K562 (cell line): ENCODE data around the gene AKAP6. TPM values are rescaled to one million over a fixed set of nuclear protein-coding genes. Genes with fewer than 3 reads are reported as not detected.

Experiments used
- ATAC-seq: fragments of 200-7000 bp; cut with Tn5 transposase; 3 replicates; pipeline ENCODE4 v1.9.1; 2020; ENCODE audit warnings: moderate library complexity
- BruUV-seq: library from RNA; stranded (reverse); fragments of 400-500 nt; replicated peaks from 2 replicates; lab custom pipeline; 2021; lab: Mats Ljungman, UMichigan
- CTCF ChIA-PET: fragments of 300-600 bp; formaldehyde crosslinking; extraction: SDS; loops from one replicate; lab custom pipeline; 2021; ENCODE audit warnings: low intra/inter-chr PET ratio; lab: Yijun Ruan, JAX
- POLR2A ChIA-PET: fragments of 300-600, 350-650 bp; sonication (Branson Sonifier 250); formaldehyde crosslinking; extraction: SDS; loops from one replicate; lab custom pipeline; 2021; ENCODE audit warnings: antibody characterized with exemption, inconsistent platforms; lab: Yijun Ruan, JAX
- DNase-seq, 4 experiments: peaks; one replicate each; pipeline versions ENCODE4 v3.0.0 to v3.0.0-alpha.2; 2011 to 2018; ENCODE audit warnings: low spot score in 3 of 4, mixed read lengths in 3 of 4; ENCODE audit errors: extremely low read depth in 1 of 4
- FAIRE-seq: peaks from 2 replicates; lab custom pipeline; 2011; peaks lifted over from hg19 to GRCh38; lab: Jason Lieb, UNC
- H2AFZ ChIP-seq: 2 replicates; pipeline ENCODE4 v1.6.0; 2011; ENCODE audit warnings: low read depth, low read length, control low read depth, inconsistent platforms
- H3K27ac ChIP-seq: fragments of 200-600 bp; 3 replicates; pipeline ENCODE4 v1.8.0; 2011; ENCODE audit warnings: low read depth, mild to moderate bottlenecking, control low read depth, inconsistent platforms, low read length, moderate library complexity, mixed read lengths; ENCODE audit errors: extremely low read depth
- H3K27me3 ChIP-seq, 2 experiments: fragments of 300-600 bp in 1 of 2; 2 replicates in 1 of 2; 3 replicates in 1 of 2; pipeline versions ENCODE4 v1.6.0 to v1.8.0; 2011; ENCODE audit warnings: inconsistent platforms in 2 of 2, low read length in 2 of 2, mild to moderate bottlenecking in 1 of 2, mixed read lengths in 1 of 2, moderate library complexity in 1 of 2; ENCODE audit not compliant: control insufficient read depth in 2 of 2, insufficient read depth in 2 of 2
- H3K36me3 ChIP-seq: fragments of 300-600 bp; 3 replicates; pipeline ENCODE4 v1.8.0; 2011; ENCODE audit warnings: mild to moderate bottlenecking, low read length, inconsistent platforms; ENCODE audit not compliant: control insufficient read depth, insufficient read depth
- H3K4me1 ChIP-seq, 2 experiments: fragments of 200-600 bp in 1 of 2; replicated peaks in 1 of 2; 2 replicates in 1 of 2; 3 replicates in 1 of 2; pipeline versions ENCODE4 v1.5.1 to v1.8.0; 2011; ENCODE audit warnings: inconsistent platforms in 2 of 2, low read length in 2 of 2, mild to moderate bottlenecking in 1 of 2, mixed read lengths in 1 of 2, moderate library complexity in 1 of 2; ENCODE audit not compliant: control insufficient read depth in 2 of 2, insufficient read depth in 2 of 2
- H3K4me2 ChIP-seq: 2 replicates; pipeline ENCODE4 v1.6.1; 2011; ENCODE audit warnings: low read length, control low read depth, inconsistent platforms, mixed read lengths; ENCODE audit not compliant: insufficient read depth
- H3K4me3 ChIP-seq: fragments of 200-600 bp; sonication (generic), shearing (Covaris generic); 2 replicates; pipeline ENCODE4 v1.5.1; 2016; ENCODE audit warnings: control low read depth, inconsistent platforms
- H3K79me2 ChIP-seq: fragments of 200-600 bp; 3 replicates; pipeline ENCODE4 v1.8.0; 2011; ENCODE audit warnings: low read length, inconsistent platforms; ENCODE audit not compliant: control insufficient read depth, insufficient read depth
- H3K9ac ChIP-seq, 2 experiments: 2 replicates each; pipeline versions ENCODE4 v1.6.0 to v1.6.1; 2011; ENCODE audit warnings: low read depth in 2 of 2, low read length in 2 of 2, control low read depth in 1 of 2, inconsistent platforms in 1 of 2, mild to moderate bottlenecking in 1 of 2, mixed read lengths in 1 of 2; ENCODE audit not compliant: insufficient read depth in 1 of 2
- H3K9me1 ChIP-seq: one replicate; pipeline ENCODE4 v1.6.0; 2011; ENCODE audit warnings: inconsistent platforms, mild to moderate bottlenecking, low read length, moderate library complexity; ENCODE audit not compliant: control insufficient read depth, insufficient read depth
- H3K9me3 ChIP-seq: replicated peaks from 2 replicates; pipeline ENCODE4 v1.5.1; 2011; ENCODE audit warnings: low read depth, low read length, inconsistent platforms; ENCODE audit not compliant: control insufficient read depth, insufficient read depth
- H4K20me1 ChIP-seq: replicated peaks from 2 replicates; pipeline ENCODE4 v1.6.1; 2011; ENCODE audit warnings: low read length, inconsistent platforms, mixed read lengths; ENCODE audit not compliant: control insufficient read depth, insufficient read depth
- ARID1B ChIP-seq: fragments of 450-650 bp; IDR thresholded peaks from 2 replicates; pipeline ENCODE4 v1.6.1; 2016; ENCODE audit warnings: antibody characterized with exemption, mild to moderate bottlenecking, inconsistent platforms
- E2F6 ChIP-seq, 2 experiments: IDR thresholded peaks; 2 replicates each; pipeline ENCODE4 v1.6.1; 2011; ENCODE audit warnings: borderline replicate concordance in 1 of 2, control low read depth in 1 of 2, low read depth in 1 of 2, low read length in 1 of 2, mild to moderate bottlenecking in 1 of 2, mixed read lengths in 1 of 2, moderate library complexity in 1 of 2; ENCODE audit not compliant: insufficient read depth in 1 of 2, insufficient read length in 1 of 2, poor library complexity in 1 of 2, severe bottlenecking in 1 of 2; ENCODE audit errors: extremely low read depth in 1 of 2
- GMEB1 ChIP-seq: fragments of 250-450 bp; sonication (Bioruptor Pico); IDR thresholded peaks from 2 replicates; pipeline ENCODE4 v1.4.0; 2020; ENCODE audit warnings: mild to moderate bottlenecking
- ILK ChIP-seq: fragments of 450-650 bp; IDR thresholded peaks from 2 replicates; pipeline ENCODE4 v1.6.1; 2016; ENCODE audit warnings: missing genetic modification characterization, low read depth, mild to moderate bottlenecking, missing compliant biosample characterization, moderate library complexity, borderline replicate concordance
- KDM1A ChIP-seq, 2 experiments: fragments of 450-650 bp; IDR thresholded peaks; 2 replicates each; pipeline ENCODE4 v1.6.1; 2016; ENCODE audit warnings: mild to moderate bottlenecking in 2 of 2
- KLF6 ChIP-seq: fragments of 250-450 bp; sonication (Bioruptor Pico); IDR thresholded peaks from 2 replicates; pipeline ENCODE4 v1.4.0; 2020; ENCODE audit warnings: mild to moderate bottlenecking, moderate library complexity, borderline replicate concordance
- NFXL1 ChIP-seq: fragments of 450-650 bp; formaldehyde crosslinking; IDR thresholded peaks from 2 replicates; pipeline ENCODE4 v1.4.0; 2021; ENCODE audit warnings: mild to moderate bottlenecking
- PKNOX1 ChIP-seq: fragments of 450-650 bp; IDR thresholded peaks from 2 replicates; pipeline ENCODE4 v1.6.1; 2016
- PML ChIP-seq: IDR thresholded peaks from 2 replicates; pipeline ENCODE4 v1.6.1; 2012; ENCODE audit warnings: low read length, inconsistent platforms
- RNF219 ChIP-seq: fragments of 250-450 bp; sonication (Bioruptor Pico); IDR thresholded peaks from 2 replicates; pipeline ENCODE4 v1.5.0; 2022; ENCODE audit warnings: mild to moderate bottlenecking
- U2AF1 ChIP-seq: fragments of 200-400 bp; formaldehyde crosslinking; optimal IDR thresholded peaks from 2 replicates; pipeline ENCODE3; 2017; ENCODE audit warnings: mild to moderate bottlenecking, low read depth, low read length, moderate library complexity
- ZBTB26 ChIP-seq: fragments of 450-650 bp; formaldehyde crosslinking; IDR thresholded peaks from 2 replicates; pipeline ENCODE4 v1.4.0; 2022; ENCODE audit warnings: missing genetic modification characterization
- ZNF639 ChIP-seq, 2 experiments: fragments of 200-800 bp in 1 of 2; sonication (Bioruptor generic) in 1 of 2; sonication (generic) in 1 of 2; formaldehyde crosslinking in 1 of 2; IDR thresholded peaks in 1 of 2; conservative IDR thresholded peaks in 1 of 2; 2 replicates each; pipeline versions ENCODE4 v1.5.0 to v1.6.1; 2016 to 2020; ENCODE audit warnings: missing compliant biosample characterization in 1 of 2, missing genetic modification characterization in 1 of 2, missing genetic modification reagents in 1 of 2
- WGBS: fragments of 100-300 bp; shearing (Covaris generic); methylation state at CpG from one replicate; pipeline ENCODE4 v1.1.6; 2016; ENCODE audit warnings: low coverage, mixed read lengths; ENCODE audit not compliant: insufficient coverage; ENCODE audit errors: missing lambda C conversion rate; 5-methylcytosine and 5-hydroxymethylcytosine counted together
- in situ Hi-C: fragments of 300-500 bp; cut with MboI; formaldehyde crosslinking; loops from 4 replicates; pipeline ENCODE4 v1.15.0; 2018; ENCODE audit warnings: inconsistent platforms, mixed read lengths
- intact Hi-C: fragments of 100-400 bp; cut with micrococcal nuclease; formaldehyde crosslinking; loops from 2 replicates; pipeline ENCODE4 v1.14.2; 2022
- polyA plus RNA-seq, 8 experiments: library from polyadenylated mRNA; depleted of rRNA in 4 of 8; stranded (reverse) in 5 of 8; unstranded in 3 of 8; fragments of >200 nt; fragmentation: Nextera tagmentation in 2 of 8; fragmentation: Illumina TruSeq in 1 of 8; extraction: Ambion mirVana in 2 of 8; extraction: Trizol in 1 of 8; gene quantifications; 2 replicates each; pipeline versions ENCODE4 v1.2.1 to v1.2.3, GENCODE V29; 2011 to 2014; ENCODE audit warnings: inconsistent platforms in 1 of 8, missing spikeins in 1 of 8
- total RNA-seq, 7 experiments: library from RNA; depleted of rRNA in 6 of 7; stranded (reverse); fragments of >200 nt in 6 of 7; fragmentation: Illumina TruSeq in 2 of 7; extraction: Trizol in 2 of 7; gene quantifications; 2 replicates each; pipeline versions ENCODE4 v1.2.1 to v1.2.3, GENCODE V29; 2011 to 2021; ENCODE audit warnings: low replicate concordance in 1 of 7

The AKAP6 gene
- total and polyA plus RNA-seq, 9 of the 15 experiments (the other 6 are each of a cell fraction or from before 2014, with no cell fraction given): 0.03 to 1.7 (median 0.48) TPM

- in situ Hi-C loops: no loop called here
- Histone ChIP-seq H3K27me3 (no peaks in the 10 kb centered on the region), H3K9me1 (no peaks in the 10 kb centered on the region), H3K9me3 (no peaks in the 10 kb centered on the region), H4K20me1 (no peaks in the 10 kb centered on the region), H3K27ac (no peak overlapping the region), H2AFZ (no peak overlapping the region), H3K4me2 (no peak overlapping the region), H3K79me2 (no peaks in the 10 kb centered on the region), H3K9ac (no peak overlapping the region), H3K36me3 (no peaks in the 10 kb centered on the region), H3K4me3 (no peak overlapping the region), H3K4me1 (no peaks in the 10 kb centered on the region)
- FAIRE-seq: no peak
- no TSS peak for BruUV-seq
- no peak for DNase-seq
- POLR2A ChIA-PET: no interaction called here
- ATAC-seq: no peak
- 7% methylated on average over 2 of the region's 3 CpGs for WGBS
- CTCF ChIA-PET: no interaction called here
- intact Hi-C loops: no loop called here
- TF ChIP-seq ZBTB26 (CRISPR knock-in tag) (no peak), PML (no peak), ARID1B (no peak), ILK (tag) (no peak), KDM1A (IDR thresholded peaks at IDR 0.05) (no peak), E2F6 (IDR thresholded peaks at IDR 0.05; ENCODE audit: borderline replicate concordance in 1 of 2, extremely low read depth in 1 of 2, insufficient read depth in 1 of 2, insufficient read length in 1 of 2, low read depth in 1 of 2, low read length in 1 of 2, poor library complexity in 1 of 2, severe bottlenecking in 1 of 2) (no peak), GMEB1 (CRISPR knock-in tag) (no peak), NFXL1 (CRISPR knock-in tag) (no peak), U2AF1 (no peak), ZNF639 (CRISPR knock-in tag; conservative IDR thresholded peaks at IDR 0.05 in 1 of 2, IDR thresholded peaks at IDR 0.05 in 1 of 2) (no peak), RNF219 (CRISPR knock-in tag) (no peak), PKNOX1 (no peak), KLF6 (no peak)
Measured at GRCh38 chr14:32304296-32304695, 24.8 kb upstream of the AKAP6 start.
